CD14-positive monocyte (primary cell): ENCODE measurements around the gene SEPTIN10. TPM values are rescaled to one million over a fixed set of nuclear protein-coding genes. Genes with fewer than 3 reads are reported as not detected.

Experiments used
- DNase-seq, 3 donors: peaks; one replicate each; pipeline ENCODE4 v3.0.0-alpha.2; 2011 to 2022
- H2AFZ ChIP-seq: 2 replicates; pipeline ENCODE4 v1.6.0; 2012; ENCODE audit warnings: mild to moderate bottlenecking, low read depth, low read length, inconsistent platforms; ENCODE audit not compliant: insufficient read depth, poor library complexity, severe bottlenecking
- H3K27ac ChIP-seq, 2 donors: 1 replicate in 1 of 2; 2 replicates in 1 of 2; pipeline ENCODE4 v1.5.1; 2012 to 2013; ENCODE audit warnings: low read length in 2 of 2, control low read depth in 1 of 2, inconsistent platforms in 1 of 2, low read depth in 1 of 2, mild to moderate bottlenecking in 1 of 2
- H3K27me3 ChIP-seq, 2 donors: one replicate each; pipeline versions ENCODE4 v1.6.0 to v1.6.1; 2011 to 2013; ENCODE audit warnings: low read length in 2 of 2; ENCODE audit not compliant: control insufficient read depth in 2 of 2, insufficient read depth in 2 of 2
- H3K36me3 ChIP-seq, 2 donors: replicated peaks in 1 of 2; 1 replicate in 1 of 2; 2 replicates in 1 of 2; pipeline versions ENCODE4 v1.5.1 to v1.6.1; 2012 to 2013; ENCODE audit warnings: low read length in 2 of 2, control low read depth in 1 of 2, inconsistent platforms in 1 of 2, mild to moderate bottlenecking in 1 of 2; ENCODE audit not compliant: insufficient read depth in 2 of 2, control insufficient read depth in 1 of 2
- H3K4me1 ChIP-seq, 2 donors: 1 replicate in 1 of 2; 2 replicates in 1 of 2; pipeline versions ENCODE4 v1.5.1 to v1.6.1; 2012 to 2013; ENCODE audit warnings: low read length in 2 of 2, control low read depth in 1 of 2, inconsistent platforms in 1 of 2, mild to moderate bottlenecking in 1 of 2, moderate library complexity in 1 of 2; ENCODE audit not compliant: insufficient read depth in 2 of 2, control insufficient read depth in 1 of 2
- H3K4me2 ChIP-seq: replicated peaks from 2 replicates; pipeline ENCODE3; 2012; ENCODE audit warnings: low read length, moderate library complexity, mild to moderate bottlenecking; ENCODE audit not compliant: poor library complexity, severe bottlenecking; ENCODE audit errors: extremely low read depth
- H3K4me3 ChIP-seq, 3 experiments: fragments of 200-600 bp in 1 of 3; sonication (generic) in 1 of 3; replicated peaks in 1 of 3; 1 replicate in 2 of 3; 2 replicates in 1 of 3; pipeline ENCODE4 v1.5.1; 2011 to 2013; ENCODE audit warnings: low read length in 3 of 3, mild to moderate bottlenecking in 3 of 3, control low read depth in 2 of 3, low read depth in 2 of 3, inconsistent platforms in 1 of 3, moderate library complexity in 1 of 3
- H3K79me2 ChIP-seq: 2 replicates; pipeline ENCODE4 v1.6.0; 2012; ENCODE audit warnings: mild to moderate bottlenecking, control low read depth, inconsistent platforms, low read length, moderate library complexity; ENCODE audit not compliant: insufficient read depth
- H3K9ac ChIP-seq: 2 replicates; pipeline ENCODE4 v1.6.0; 2017; ENCODE audit warnings: low read length, mild to moderate bottlenecking; ENCODE audit not compliant: insufficient read depth, poor library complexity, severe bottlenecking
- H3K9me3 ChIP-seq, 2 donors: replicated peaks in 1 of 2; 1 replicate in 1 of 2; 2 replicates in 1 of 2; pipeline versions ENCODE4 v1.5.1 to v1.6.1; 2012 to 2013; ENCODE audit warnings: low read length in 2 of 2, control low read depth in 1 of 2; ENCODE audit not compliant: control insufficient read depth in 1 of 2, insufficient read depth in 1 of 2
- H4K20me1 ChIP-seq: 2 replicates; pipeline ENCODE4 v1.6.0; 2012; ENCODE audit warnings: mild to moderate bottlenecking, low read length, control low read depth, moderate library complexity; ENCODE audit not compliant: insufficient read depth
- H3K27ac Mint-ChIP-seq, 7 donors: one replicate each; pipeline ENCODE4 v1.8.0; 2020; ENCODE audit warnings: mild to moderate bottlenecking in 7 of 7, mixed read lengths in 7 of 7, moderate library complexity in 6 of 7, inconsistent platforms in 2 of 7
- H3K27me3 Mint-ChIP-seq, 3 donors: one replicate each; pipeline ENCODE4 v1.8.0; 2021 to 2022; ENCODE audit warnings: low read depth in 3 of 3, mild to moderate bottlenecking in 3 of 3, mixed read lengths in 3 of 3, moderate library complexity in 3 of 3, inconsistent platforms in 1 of 3
- H3K36me3 Mint-ChIP-seq, 2 donors: one replicate each; pipeline ENCODE4 v1.8.0; 2020; ENCODE audit warnings: mixed read lengths in 2 of 2, inconsistent platforms in 1 of 2, mild to moderate bottlenecking in 1 of 2
- H3K4me1 Mint-ChIP-seq: one replicate; pipeline ENCODE4 v1.8.0; 2020; ENCODE audit warnings: mild to moderate bottlenecking, mixed read lengths
- H3K4me3 Mint-ChIP-seq, 2 donors: one replicate each; pipeline ENCODE4 v1.8.0; 2020; ENCODE audit warnings: mild to moderate bottlenecking in 2 of 2, mixed read lengths in 2 of 2, moderate library complexity in 1 of 2
- H3K9me3 Mint-ChIP-seq, 7 donors: one replicate each; pipeline ENCODE4 v1.8.0; 2020 to 2022; ENCODE audit warnings: mixed read lengths in 7 of 7, mild to moderate bottlenecking in 6 of 7, moderate library complexity in 6 of 7, inconsistent platforms in 2 of 7
- WGBS: methylation state at CpG from one replicate; pipeline ENCODE4 v1.1.5; 2013; ENCODE audit warnings: missing lambda C conversion rate; ENCODE audit not compliant: insufficient coverage; 5-methylcytosine and 5-hydroxymethylcytosine counted together
- intact Hi-C, 2 donors: fragments of 100-400 bp; cut with micrococcal nuclease; formaldehyde crosslinking; loops; one replicate each; pipeline versions ENCODE4 v1.15.0 to v1.15.1; 2023
- polyA plus RNA-seq, 3 donors: library from polyadenylated mRNA; depleted of rRNA in 1 of 3; unstranded in 2 of 3; stranded (reverse) in 1 of 3; fragments of 300-500 nt in 2 of 3; fragments of >200 nt in 1 of 3; fragmentation: Illumina TruSeq in 2 of 3; gene quantifications; 1 replicate in 2 of 3; 2 replicates in 1 of 3; pipeline ENCODE4 v1.2.3, GENCODE V29; 2012 to 2021
- TF ChIP-seq, protein P1 (sequence below): fragments of 200-600 bp; IDR thresholded peaks from one replicate; pipeline ENCODE4 v1.8.0; 2022; ENCODE audit warnings: antibody characterized with exemption, mild to moderate bottlenecking

SEPTIN10 gene
- polyA plus RNA-seq, 3 donors: 4.2 to 6.8 (median 4.4) TPM

DNA sequence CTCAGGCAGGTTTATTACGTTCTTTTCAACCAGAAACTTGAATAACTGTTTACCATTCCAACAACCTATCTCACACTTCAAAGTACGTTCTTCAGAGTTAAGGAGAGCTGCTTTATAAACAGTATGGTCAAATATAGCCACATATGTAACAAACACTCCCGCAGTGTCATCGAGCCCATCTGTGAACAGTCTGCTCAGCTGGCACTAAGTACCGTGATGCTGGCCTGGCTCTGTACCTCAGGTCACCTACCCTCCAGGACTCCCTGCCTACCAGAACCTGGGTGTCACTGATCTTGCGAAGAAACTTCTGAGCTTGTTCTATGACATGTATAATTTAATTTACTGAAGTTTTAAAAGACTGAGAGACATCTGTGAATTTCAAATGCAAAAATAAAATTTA is 71.4 kb downstream of the SEPTIN10 start:
- WGBS: 90% methylated on average over 3 of the region's 6 CpGs
- Histone ChIP-seq H3K4me2 (no peak overlapping the region), H3K36me3 (no peaks in the 10 kb centered on the region), H3K27me3 (peaks cover 0 to 3% of the 10 kb centered on the region in 2 donors), H3K9ac (no peak overlapping the region), H3K9me3 (no peaks in the 10 kb centered on the region), H3K79me2 (no peaks in the 10 kb centered on the region), H3K4me3 (no peak overlapping the region), H3K27ac (no peak overlapping the region), H4K20me1 (no peaks in the 10 kb centered on the region), H3K4me1 (no peaks in the 10 kb centered on the region), H2AFZ (no peak overlapping the region)
- no peaks in the 10 kb centered on the region for H3K4me1 Mint-ChIP-seq
- H3K27ac Mint-ChIP-seq: no peak overlapping the region
- DNase-seq: no peak
- no peaks in the 10 kb centered on the region for H3K9me3 Mint-ChIP-seq
- TF ChIP-seq, protein P1, sequence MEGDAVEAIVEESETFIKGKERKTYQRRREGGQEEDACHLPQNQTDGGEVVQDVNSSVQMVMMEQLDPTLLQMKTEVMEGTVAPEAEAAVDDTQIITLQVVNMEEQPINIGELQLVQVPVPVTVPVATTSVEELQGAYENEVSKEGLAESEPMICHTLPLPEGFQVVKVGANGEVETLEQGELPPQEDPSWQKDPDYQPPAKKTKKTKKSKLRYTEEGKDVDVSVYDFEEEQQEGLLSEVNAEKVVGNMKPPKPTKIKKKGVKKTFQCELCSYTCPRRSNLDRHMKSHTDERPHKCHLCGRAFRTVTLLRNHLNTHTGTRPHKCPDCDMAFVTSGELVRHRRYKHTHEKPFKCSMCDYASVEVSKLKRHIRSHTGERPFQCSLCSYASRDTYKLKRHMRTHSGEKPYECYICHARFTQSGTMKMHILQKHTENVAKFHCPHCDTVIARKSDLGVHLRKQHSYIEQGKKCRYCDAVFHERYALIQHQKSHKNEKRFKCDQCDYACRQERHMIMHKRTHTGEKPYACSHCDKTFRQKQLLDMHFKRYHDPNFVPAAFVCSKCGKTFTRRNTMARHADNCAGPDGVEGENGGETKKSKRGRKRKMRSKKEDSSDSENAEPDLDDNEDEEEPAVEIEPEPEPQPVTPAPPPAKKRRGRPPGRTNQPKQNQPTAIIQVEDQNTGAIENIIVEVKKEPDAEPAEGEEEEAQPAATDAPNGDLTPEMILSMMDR: no peak
- no peak overlapping the region for H3K4me3 Mint-ChIP-seq
- H3K36me3 Mint-ChIP-seq: peaks cover 0 to 4% of the 10 kb centered on the region in 2 donors
- intact Hi-C loops: no loop called here
- H3K27me3 Mint-ChIP-seq: peaks cover 3 to 15% (median 11%) of the 10 kb centered on the region in 3 donors

DNA sequence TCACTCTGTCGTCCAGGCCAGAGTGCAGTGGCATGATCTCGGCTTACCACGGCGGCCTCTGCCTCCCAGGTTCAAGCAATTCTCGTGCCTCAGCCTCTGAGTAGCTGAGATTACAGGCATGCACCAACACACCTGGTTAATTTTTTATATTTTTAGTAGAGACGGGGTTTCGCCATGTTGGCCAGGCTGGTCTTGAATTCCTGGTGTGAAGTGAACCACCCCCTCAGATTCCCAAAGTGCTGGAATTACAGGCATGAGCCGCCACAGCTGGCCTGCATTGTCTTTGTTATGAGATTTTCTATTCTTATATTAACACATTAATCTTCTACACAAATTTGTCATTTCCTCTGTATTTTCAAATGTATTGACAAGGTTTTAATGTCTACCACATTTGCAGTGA is 75.2 kb downstream of the SEPTIN10 start:
- Mint-ChIP-seq H3K4me1 (no peaks in the 10 kb centered on the region), H3K27me3 (peaks cover 5 to 9% (median 8%) of the 10 kb centered on the region in 3 donors), H3K27ac (no peak overlapping the region), H3K9me3 (peaks cover 0 to 1% (median 0%) of the 10 kb centered on the region in 7 donors), H3K36me3 (no peaks in the 10 kb centered on the region), H3K4me3 (no peak overlapping the region)
- intact Hi-C loops: no loop called here
- H3K27me3 ChIP-seq: no peaks in the 10 kb centered on the region
- H3K9me3 ChIP-seq: no peaks in the 10 kb centered on the region
- no peak overlapping the region for H3K4me3 ChIP-seq
- WGBS: 100% methylated on average over 2 of the region's 8 CpGs
- no peak overlapping the region for H3K4me2 ChIP-seq
- H3K36me3 ChIP-seq: no peaks in the 10 kb centered on the region
- DNase-seq: no peak
- H3K27ac ChIP-seq: no peak overlapping the region
- TF ChIP-seq, protein P1: no peak
- H4K20me1 ChIP-seq: no peaks in the 10 kb centered on the region
- H3K79me2 ChIP-seq: no peaks in the 10 kb centered on the region
- H2AFZ ChIP-seq: no peak overlapping the region
- H3K9ac ChIP-seq: no peak overlapping the region
- no peaks in the 10 kb centered on the region for H3K4me1 ChIP-seq
